GM21576 (cell line): Measurements from ENCODE around the gene DAGLB.
"Not testable (repeated sequence)": the region's sequence is repeated elsewhere in the genome, so short reads cannot be mapped to it uniquely, and the experiment has no call there.

Experiments
- ATAC-seq: cut with Tn5 transposase; IDR thresholded peaks from one replicate; pipeline ENCODE4 v1.9.1; 2021; ENCODE audit warnings: mild to moderate bottlenecking, moderate library complexity; ENCODE audit not compliant: unreplicated experiment

The DAGLB gene

DNA sequence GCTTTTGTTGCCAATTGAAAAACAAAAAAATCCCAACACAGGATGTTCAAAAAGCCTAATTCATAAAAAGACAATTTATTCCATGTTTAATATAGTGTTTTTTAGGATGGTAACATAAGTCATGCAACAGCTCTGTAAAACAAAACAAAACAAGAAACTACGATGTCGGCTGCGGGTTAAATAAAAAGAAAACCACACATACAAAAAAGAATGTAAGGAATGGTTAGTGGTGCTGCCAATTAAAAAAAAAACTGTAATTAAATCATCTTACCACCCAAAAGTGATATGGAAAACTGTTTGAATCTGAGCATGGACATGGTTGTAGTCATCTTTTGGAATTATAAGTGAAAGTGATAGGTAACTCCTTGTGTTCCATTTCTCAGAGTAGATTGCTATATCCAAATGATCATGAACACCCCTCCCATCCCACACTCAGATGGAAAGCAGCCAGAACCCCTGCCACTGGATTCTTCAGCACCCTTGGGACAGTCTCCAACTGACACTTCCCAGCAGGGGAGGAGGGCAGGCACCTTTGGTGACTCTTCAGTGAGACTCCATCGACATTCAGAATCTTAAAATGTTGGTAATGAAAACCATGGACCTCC lies 14.3 kb upstream of the DAGLB start:
- ATAC-seq, result no peak

DNA sequence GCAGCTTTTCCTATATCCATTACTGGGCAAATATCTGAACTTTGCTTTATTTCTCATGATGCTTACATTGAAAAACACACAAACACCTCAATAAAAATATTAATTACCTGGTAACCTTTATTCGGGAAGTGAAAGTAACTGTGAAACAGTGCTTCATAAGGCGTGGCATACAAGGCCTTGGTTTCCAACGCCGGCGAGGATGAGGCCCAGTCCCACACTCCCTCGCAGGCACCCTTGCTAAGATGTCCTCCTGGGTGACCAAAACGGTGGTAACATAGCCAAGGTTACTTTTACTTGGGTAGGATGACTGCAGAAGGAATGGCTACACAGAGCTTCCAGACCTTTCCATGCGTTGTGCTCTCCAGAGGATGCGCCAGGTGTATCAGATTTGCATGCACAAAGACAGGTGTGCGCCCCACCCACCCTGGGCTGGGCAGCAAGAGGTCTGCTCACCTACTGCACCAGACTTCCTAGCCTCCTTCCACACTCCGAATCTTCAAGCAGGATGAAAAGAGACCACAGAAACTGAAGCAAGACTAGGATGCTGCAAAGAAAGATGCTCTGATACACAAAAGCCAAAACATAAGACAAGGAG lies 13.3 kb upstream of the DAGLB start:
- no peak for ATAC-seq

DNA sequence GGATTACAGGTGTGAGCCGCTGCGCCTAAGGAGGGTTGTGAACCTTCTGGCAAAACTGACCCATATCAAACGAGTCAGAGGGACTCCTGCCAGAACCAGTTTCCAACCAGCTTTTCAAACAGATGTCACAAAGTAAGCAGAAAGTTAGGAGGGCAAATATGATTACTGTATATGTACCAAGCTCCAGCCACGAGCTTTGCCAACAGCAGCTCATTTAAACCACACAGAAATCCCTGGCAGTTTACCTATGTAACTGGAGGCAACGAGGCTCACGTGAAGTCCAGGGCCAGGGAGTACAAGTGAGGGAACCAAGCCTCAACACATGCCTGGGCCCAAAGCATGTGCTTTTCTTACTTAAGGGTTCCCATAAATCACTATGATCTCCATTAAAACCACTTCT lies 12.5 kb upstream of the DAGLB start:
- ATAC-seq, result no peak

DNA sequence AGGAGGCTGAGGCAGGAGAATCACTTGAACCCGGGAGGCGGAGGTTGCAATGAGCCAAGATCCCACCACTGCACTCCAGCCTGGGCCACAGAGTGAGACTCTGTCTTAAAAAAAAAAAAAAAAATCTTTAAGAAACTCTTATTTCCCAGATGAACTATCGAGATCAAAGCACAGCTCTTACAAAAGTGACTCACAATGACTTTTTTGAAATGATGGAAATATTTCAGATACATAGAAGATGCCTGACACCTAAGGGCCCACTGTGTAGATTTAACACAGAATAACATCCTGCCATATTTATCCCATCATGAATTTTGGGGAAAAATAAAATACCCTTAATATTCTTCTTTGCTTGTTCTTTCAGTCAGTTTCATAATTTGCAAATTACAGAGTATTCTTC lies 10.9 kb upstream of the DAGLB start:
- ATAC-seq, result not testable (repeated sequence)

- no peak for ATAC-seq
These were observed 6.0 kb upstream of the DAGLB start for GRCh38 chr7:6453734-6454133.

GRCh38 chr7:6451224-6451705 lies 3.5 kb upstream of the DAGLB start:
- no peak for ATAC-seq

- ATAC-seq, result not testable (repeated sequence)
These were observed 2.8 kb upstream of the DAGLB start for GRCh38 chr7:6450591-6450990.

GRCh38 chr7:6449884-6450283 lies 2.1 kb upstream of the DAGLB start:
- not testable (repeated sequence) for ATAC-seq

- ATAC-seq, result no peak
These were observed 1.3 kb upstream of the DAGLB start for GRCh38 chr7:6448943-6449543.

DNA sequence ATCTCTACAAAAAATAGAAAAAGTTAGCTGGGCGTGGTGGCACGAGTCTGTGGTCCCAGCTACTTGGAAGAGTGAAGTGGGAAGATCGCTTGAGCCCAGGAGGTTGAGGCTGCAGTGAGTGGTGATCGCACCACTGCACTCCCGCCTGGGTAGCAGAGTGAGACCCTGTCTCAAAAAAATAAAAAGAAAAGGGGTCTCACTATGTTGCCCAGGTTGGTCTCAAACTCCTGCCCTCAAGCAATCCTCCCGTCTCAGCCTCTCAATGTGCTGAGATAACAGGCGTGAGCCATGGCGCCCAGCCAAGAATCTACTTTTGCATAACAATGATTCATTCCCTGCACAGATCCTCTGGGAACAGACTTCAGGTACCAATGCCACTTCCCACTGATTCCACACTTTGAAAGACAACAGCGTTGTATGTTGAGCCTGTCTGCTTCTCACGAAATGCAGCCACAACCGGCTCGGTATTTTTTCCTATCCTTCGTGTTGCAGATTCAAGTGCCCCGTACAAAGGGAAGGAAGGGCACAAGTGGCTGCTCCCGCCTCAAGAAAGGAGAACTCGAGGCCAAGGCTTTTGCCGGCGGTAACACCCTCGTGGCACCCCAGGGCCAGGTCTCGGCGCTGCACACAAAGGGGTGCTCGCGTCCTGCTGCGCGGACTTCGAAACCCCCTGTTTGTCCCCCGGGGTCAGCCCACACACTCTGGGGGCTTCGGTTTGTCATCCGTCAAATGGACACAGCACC lies 745 bp downstream of the DAGLB start:
- peak; percentile 36 for ATAC-seq

DNA sequence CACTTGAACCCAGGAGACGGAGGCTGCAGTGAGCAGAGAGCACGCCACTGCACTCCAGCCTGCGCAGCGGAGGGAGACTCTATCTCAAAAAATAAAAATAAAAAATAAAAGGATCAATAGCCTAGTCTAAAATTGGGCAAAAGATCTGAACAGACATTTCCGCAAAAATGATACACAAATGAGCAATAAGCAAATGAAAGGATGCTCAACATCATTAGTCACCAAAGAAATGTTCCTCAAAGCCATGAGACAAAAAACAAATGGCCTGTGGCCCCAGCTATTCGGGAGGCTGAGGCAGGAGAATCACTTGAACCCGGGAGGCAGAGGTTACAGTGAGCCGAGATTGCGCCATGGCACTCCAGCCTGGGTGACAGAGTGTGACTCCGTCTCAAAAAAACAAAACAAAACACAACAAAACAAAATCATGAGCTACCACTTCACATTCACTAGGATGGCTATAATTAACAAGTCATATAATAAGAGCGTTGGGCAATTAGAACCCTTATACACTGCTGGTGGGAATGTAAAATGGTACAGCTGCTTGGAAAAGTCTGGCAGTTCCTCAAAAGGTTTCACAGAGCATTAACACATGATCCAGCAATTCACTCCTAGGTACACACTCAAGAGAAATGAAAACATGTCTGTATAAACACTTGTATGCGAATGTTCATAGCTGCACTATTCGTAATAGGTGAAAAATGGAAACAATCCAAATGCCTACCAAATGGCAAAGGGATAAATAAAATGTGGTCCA lies 3.1 kb downstream of the DAGLB start:
- no peak for ATAC-seq

- no peak for ATAC-seq
These were observed 4.3 kb downstream of the DAGLB start for GRCh38 chr7:6443372-6443941.

- no peak for ATAC-seq
These were observed 5.6 kb downstream of the DAGLB start for GRCh38 chr7:6442114-6442513.

GRCh38 chr7:6440381-6440780 lies 7.4 kb downstream of the DAGLB start:
- ATAC-seq, result no peak

GRCh38 chr7:6438427-6438826 lies 9.3 kb downstream of the DAGLB start:
- ATAC-seq, result no peak

- ATAC-seq, result no peak
These were observed 10.5 kb downstream of the DAGLB start for GRCh38 chr7:6437251-6437650.

- no peak for ATAC-seq
These were observed 11.4 kb downstream of the DAGLB start for GRCh38 chr7:6436385-6436685.

DNA sequence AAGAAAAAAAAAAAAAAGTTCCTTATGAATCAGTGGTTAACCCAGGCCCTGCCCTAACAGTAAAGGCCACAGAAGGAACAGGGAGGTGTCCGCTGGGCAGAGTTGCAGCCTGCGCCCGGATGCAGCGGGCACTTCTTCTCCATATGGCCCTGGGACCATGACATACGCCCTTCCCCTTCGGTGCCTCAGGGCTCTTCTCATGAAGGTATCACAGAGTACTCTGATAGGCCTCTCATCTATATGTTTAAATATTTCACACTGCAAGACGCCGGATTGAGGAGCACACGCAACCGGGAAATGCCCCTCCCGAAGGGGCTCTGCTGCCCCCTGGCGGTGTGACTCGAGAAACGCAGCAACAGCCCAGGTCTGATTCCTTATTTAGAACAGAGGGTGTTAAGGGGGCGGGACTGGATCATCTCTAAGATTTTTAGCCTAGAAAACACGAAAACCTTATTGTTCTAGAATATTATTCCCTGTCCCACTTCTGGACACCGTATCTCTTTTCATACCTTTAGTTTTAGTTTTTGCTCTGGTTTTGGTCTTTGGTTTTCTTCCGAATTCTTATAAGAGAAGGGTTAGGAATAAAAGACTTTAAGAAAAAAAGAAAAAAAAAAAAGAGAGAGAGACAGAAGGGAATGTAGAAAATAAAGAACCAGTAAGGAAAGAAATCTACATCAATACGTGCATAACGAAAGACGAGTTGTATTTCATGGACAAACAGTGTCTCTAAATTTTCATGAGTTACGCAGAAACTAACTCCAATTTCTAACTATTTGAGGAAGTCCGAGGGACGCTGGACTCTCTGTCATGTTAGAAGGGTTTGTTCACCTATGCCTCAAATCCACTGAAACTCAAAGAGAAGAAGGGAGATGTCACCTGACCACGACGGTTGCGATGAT lies 12.0 kb downstream of the DAGLB start:
- ATAC-seq, result peak; percentile 80

- ATAC-seq, result no peak
These were observed 13.8 kb downstream of the DAGLB start for GRCh38 chr7:6433784-6434615.
